Measurements from ENCODE around the gene EFL1.

Gene EFL1

DNA sequence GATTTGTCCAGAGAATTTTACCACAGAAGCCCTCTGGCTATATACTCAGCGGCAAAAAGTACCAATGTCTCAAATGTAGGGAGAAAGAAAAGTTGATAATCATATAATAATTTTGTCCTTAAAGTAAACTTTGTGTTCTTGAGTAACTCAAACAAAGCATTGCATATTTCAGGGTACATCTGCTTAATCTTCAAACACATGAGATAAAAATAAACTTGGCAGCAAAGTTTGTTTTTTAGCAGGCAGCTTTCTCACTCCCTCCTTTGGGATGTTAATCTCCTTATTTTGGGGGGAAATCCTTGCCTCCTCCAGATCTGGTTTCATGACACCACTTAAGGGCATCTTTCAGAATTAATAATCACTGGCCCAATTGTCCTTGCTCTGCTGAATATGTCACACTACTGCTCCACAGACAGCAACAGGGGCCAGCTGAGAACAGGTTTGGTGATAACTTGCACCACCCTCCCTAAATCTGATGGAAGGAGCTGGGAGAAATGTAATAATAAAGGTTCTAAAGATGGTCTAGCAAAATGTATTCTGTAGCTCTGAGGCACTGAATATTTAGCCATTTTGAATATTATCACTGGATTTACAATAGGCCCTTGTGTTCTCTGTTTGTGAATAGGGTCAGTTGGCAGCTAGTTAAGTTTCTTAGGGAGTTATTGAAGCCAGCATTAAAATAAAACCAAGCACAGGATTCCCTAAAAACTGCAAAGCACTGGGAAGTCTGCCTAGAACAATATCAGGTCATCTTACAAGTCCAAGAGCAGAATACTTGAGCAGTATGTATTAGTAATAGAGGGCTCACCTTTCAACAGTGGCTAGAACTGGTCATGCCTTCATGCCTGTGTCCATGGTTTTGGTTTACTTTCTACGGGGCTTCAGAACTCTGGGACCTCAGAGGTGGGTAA lies 79.2 kb downstream of the EFL1 start:
- TF ChIP-seq, protein P1, sequence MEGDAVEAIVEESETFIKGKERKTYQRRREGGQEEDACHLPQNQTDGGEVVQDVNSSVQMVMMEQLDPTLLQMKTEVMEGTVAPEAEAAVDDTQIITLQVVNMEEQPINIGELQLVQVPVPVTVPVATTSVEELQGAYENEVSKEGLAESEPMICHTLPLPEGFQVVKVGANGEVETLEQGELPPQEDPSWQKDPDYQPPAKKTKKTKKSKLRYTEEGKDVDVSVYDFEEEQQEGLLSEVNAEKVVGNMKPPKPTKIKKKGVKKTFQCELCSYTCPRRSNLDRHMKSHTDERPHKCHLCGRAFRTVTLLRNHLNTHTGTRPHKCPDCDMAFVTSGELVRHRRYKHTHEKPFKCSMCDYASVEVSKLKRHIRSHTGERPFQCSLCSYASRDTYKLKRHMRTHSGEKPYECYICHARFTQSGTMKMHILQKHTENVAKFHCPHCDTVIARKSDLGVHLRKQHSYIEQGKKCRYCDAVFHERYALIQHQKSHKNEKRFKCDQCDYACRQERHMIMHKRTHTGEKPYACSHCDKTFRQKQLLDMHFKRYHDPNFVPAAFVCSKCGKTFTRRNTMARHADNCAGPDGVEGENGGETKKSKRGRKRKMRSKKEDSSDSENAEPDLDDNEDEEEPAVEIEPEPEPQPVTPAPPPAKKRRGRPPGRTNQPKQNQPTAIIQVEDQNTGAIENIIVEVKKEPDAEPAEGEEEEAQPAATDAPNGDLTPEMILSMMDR (conservative IDR thresholded peaks at IDR 0.05): no peak
- TF ChIP-seq ZFX (IDR thresholded peaks at IDR 0.05): no peak
- H3K27ac ChIP-seq: no peak overlapping the region

DNA sequence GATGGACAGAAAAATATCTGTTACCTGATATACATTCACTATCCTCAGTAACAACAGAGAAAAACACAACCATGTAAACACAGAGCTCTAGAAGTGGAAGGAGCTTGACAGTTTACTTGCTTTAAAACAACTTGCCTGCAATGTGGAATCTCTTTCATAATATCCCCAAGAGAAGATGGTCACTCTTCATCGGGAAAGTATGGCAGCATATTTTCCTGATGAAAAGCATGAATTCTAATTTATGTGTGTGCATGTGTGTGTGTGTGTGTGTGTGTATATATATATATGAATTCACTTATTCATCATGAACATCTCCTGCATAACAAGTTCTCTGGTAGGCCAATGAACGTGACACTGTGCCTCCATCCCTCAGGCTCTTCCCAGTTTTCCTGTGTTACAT lies 81.2 kb downstream of the EFL1 start:
- TF ChIP-seq, protein P1 (conservative IDR thresholded peaks at IDR 0.05): no peak
- no peak for TF ChIP-seq ZFX (IDR thresholded peaks at IDR 0.05)
- no peak overlapping the region for H3K27ac ChIP-seq

DNA sequence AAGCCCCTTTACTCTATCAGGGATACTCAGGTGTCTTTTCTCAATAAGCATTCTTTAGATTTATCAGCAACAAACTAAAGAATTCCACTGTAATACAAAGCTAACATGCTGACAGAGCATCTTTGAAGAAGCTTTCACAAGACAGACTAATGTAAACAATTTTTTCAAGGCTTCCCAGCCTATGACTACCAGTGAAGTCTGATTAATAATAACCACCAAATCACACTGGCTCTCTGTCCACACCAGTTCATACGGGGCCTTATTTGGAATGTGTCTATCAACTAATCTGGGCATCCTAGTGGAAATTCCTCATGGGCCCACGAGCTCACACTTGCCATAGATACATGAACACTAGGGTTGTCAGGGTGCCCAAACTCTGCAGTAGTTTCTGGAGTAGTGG lies 84.5 kb downstream of the EFL1 start:
- H3K27ac ChIP-seq: no peak overlapping the region
- no peak for TF ChIP-seq ZFX (IDR thresholded peaks at IDR 0.05)
- TF ChIP-seq, protein P1 (conservative IDR thresholded peaks at IDR 0.05): no peak

DNA sequence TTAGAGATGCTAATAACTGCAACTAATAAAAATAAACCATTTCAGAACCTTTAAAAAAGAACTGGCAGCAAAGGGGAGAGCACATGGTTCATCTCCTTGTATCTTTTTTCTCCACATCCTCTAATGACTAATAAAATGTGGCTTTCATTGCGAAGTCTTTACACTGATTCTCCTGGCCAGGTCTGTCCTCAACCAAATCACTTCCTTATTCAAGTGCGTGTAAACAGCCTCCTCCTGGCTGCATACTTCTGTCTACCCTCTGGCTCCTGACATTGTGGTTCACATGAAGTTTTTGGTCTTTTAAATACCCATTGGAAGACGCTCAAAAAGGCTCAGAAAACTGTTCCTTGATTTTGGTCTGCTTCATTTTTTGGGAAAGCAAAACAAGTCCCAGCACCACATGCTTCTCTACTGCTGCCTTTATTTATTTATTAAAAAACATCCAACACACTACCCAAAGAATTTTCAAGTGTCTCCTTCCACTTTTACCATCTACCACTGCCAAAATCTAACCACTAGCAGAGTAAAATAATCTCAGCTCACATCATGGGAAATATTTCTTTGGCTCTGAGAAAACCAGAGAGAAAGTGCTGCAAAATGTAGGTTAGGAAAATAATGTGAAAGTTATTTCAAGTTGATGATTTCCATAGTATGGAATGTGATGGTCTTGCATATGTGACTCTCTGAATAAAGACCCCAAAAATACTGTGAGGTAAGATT lies 85.1 kb downstream of the EFL1 start:
- H3K27ac ChIP-seq: no peak overlapping the region
- TF ChIP-seq, protein P1 (conservative IDR thresholded peaks at IDR 0.05): no peak
- TF ChIP-seq ZFX (IDR thresholded peaks at IDR 0.05): no peak

DNA sequence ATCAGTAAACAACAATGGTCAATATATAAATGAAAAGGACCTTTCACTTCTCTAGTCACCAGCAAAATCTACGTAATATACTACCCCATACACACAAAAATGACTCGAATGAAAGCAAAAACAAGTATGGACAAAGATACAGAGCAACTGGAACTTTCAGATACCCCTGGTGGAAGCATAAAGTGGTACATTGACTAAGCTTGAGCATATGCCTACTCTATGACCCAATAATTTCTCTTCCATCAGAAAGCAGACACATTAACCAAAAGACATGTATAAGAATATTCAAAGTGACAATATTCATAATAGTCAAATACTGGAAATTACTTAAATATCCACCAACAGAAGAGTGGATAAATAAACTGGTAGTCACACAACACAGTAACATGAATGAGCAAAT lies 86.0 kb downstream of the EFL1 start:
- H3K27ac ChIP-seq: no peak overlapping the region
- TF ChIP-seq ZFX (IDR thresholded peaks at IDR 0.05): no peak
- TF ChIP-seq, protein P1 (conservative IDR thresholded peaks at IDR 0.05): no peak

DNA sequence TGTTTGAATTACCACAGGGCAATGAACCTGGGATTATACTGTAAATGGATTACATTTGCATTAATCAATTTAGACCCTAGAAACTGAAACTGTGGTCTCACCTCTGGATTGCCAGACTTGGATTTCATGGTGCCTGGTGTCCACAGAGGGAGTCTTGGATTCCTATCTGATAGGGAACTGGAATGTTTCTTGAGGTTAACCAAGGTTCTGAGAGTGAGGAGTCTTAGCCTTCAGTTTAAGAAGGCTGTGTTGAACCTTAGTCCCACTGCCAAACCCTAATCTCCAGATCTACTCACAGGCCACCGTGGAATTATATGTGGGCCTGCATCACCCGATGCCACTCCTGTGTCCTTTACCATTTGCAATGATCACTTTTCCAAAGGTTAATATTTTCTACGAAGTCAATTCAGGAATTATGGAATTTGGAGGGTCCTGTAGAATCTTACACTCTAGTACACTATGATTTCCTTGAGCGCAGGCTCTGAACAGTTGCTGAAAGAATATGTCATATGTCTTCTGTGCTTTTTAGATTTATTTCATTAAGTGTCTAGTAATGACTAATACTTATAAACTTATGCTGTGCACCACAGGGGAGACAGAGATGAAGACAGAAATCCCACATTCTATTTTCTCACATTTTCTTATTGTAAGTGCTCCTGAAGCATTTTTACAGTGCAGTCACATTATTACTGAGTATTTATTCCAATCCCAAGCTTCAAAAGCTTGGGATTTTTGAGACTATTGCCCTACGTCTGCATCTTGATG lies 87.9 kb downstream of the EFL1 start:
- H3K27ac ChIP-seq: no peak overlapping the region
- TF ChIP-seq, protein P1 (conservative IDR thresholded peaks at IDR 0.05): no peak
- TF ChIP-seq ZFX (IDR thresholded peaks at IDR 0.05): no peak

All from C4-2B (cell line).